ENCODE results near the gene PCSK7. TPM values are rescaled to one million over a fixed set of nuclear protein-coding genes. Genes with fewer than 3 reads are reported as not detected.

PCSK7 gene
- total RNA-seq, 4 donors from 2014 or later = 39.8 to 78.1 (median 50.0) TPM

- no peak for DNase-seq (ENCODE audit: low spot score)
- ATAC-seq (ENCODE audit: low FRiP score) = no peak
- TF ChIP-seq, protein P1, sequence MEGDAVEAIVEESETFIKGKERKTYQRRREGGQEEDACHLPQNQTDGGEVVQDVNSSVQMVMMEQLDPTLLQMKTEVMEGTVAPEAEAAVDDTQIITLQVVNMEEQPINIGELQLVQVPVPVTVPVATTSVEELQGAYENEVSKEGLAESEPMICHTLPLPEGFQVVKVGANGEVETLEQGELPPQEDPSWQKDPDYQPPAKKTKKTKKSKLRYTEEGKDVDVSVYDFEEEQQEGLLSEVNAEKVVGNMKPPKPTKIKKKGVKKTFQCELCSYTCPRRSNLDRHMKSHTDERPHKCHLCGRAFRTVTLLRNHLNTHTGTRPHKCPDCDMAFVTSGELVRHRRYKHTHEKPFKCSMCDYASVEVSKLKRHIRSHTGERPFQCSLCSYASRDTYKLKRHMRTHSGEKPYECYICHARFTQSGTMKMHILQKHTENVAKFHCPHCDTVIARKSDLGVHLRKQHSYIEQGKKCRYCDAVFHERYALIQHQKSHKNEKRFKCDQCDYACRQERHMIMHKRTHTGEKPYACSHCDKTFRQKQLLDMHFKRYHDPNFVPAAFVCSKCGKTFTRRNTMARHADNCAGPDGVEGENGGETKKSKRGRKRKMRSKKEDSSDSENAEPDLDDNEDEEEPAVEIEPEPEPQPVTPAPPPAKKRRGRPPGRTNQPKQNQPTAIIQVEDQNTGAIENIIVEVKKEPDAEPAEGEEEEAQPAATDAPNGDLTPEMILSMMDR (IDR thresholded peaks at IDR 0.05) = no peak
Observed at GRCh38 chr11:117225553-117226170, 6.2 kb downstream of the PCSK7 start.

- DNase-seq (ENCODE audit: low spot score) = no peak
- TF ChIP-seq, protein P1 (IDR thresholded peaks at IDR 0.05) = no peak
- no peak for ATAC-seq (ENCODE audit: low FRiP score)
Observed at GRCh38 chr11:117223741-117224689, 7.9 kb downstream of the PCSK7 start.

DNA sequence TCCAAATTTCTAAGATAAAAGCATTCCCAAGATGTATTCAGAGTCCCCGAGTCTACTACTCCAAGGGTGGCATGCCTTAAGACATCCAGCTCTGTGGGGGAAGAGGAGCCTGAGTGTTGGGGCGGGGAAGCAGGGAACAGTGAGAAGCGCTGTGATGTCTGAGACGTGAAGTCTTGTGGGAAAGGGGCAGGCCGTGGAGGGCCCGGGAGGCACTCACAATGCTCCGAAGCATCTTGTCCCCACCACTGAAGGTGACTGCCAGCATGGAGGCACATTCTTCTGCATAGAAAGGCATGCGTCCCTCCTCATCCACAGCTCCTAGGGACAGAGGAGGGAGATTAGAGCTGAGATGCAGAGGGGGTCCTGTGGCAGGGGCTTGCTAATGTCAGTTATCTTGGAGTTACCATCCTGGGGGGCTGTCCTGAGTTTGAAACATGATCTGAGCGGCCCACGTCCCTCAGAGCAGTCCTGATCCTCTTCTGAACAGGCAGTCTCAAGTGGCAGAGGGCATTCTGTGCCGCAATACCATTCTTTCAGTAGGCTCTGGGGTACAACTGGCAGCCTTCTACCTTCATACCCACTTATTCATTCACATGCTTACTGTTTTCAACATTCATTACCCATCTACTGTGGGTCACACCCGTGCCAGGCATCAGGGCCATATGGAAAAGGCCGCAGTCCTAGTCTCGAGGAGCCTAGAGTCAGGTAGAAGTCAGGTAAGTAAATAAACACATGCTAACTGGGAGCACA lies 8.7 kb downstream of the PCSK7 start:
- ATAC-seq (ENCODE audit: low FRiP score) = no peak
- DNase-seq (ENCODE audit: low spot score) = peak; percentile 13
- TF ChIP-seq, protein P1 (IDR thresholded peaks at IDR 0.05) = no peak

GRCh38 chr11:117221775-117222517 lies 9.9 kb downstream of the PCSK7 start:
- ATAC-seq (ENCODE audit: low FRiP score) (peak; percentile 19), DNase-seq (ENCODE audit: low spot score) (peak; percentile 25)
- TF ChIP-seq, protein P1 (IDR thresholded peaks at IDR 0.05) = no peak

DNA sequence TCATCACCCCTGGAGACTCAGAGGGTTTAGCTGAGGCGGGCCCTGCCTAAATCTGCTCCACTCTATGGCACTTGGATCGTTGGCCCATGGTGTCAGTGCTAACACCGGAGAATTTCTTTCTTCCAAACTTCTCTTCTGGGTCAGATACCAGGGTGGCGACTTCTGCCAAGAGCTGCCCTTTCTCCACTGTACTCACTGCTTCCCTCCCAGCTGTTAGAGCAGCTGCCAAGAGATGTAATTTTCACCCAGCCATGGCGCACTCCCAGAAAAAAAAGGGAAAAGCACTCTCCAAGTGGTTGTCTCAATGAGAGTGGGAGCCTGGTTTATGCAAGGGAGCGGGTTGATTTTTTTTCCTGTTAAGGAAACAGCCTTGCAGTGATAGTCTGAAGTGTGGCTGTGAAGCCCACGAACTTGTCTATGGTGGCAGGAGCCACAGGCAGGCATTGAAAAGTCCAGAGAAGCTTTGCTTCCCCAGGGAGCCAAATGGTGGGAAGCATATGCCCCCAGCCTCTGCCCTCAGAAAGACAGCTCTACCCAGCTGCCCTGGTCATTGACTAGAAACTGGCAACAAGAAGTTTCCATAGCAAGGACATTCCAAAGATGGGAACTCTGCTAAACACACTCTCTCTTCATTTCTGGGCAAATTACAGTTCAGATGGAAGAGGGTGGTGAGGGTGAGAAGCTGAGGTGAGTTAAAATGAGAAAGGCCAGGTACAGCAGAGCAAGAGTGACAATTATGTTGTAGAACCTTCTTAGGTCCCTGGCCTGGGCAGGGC lies 10.7 kb downstream of the PCSK7 start:
- ATAC-seq (ENCODE audit: low FRiP score) (peak; percentile 39), DNase-seq (ENCODE audit: low spot score) (no peak)
- TF ChIP-seq, protein P1 (IDR thresholded peaks at IDR 0.05) = no peak

GRCh38 chr11:117220568-117220967 lies 11.3 kb downstream of the PCSK7 start:
- TF ChIP-seq, protein P1 (IDR thresholded peaks at IDR 0.05) = no peak
- DNase-seq (ENCODE audit: low spot score) = peak; percentile 23
- peak; percentile 2 for ATAC-seq (ENCODE audit: low FRiP score)
